Natural killer cell treated with Interleukin-12 subunit alpha and Interleukin-12 subunit beta and Interleukin-15 and Interleukin-18, amount 100 ng/mL, for 72 hours (primary cell): ENCODE results near the gene SLC41A2. TPM values are rescaled to one million over a fixed set of nuclear protein-coding genes. Genes with fewer than 3 reads are reported as not detected.
"Not testable (repeated sequence)": the region's sequence is repeated elsewhere in the genome, so short reads cannot be mapped to it uniquely, and the experiment has no call there.

Experiments
- ATAC-seq, 2 donors: fragments of 150-1000 bp; cut with Tn5 transposase in 1 of 2; sonication (Bioruptor Pico), chemical (Tn5 transposase) in 1 of 2; 2 replicates each; pipeline ENCODE4 v1.10.0; 2021
- DNase-seq: peaks from one replicate; pipeline ENCODE4 v3.0.0; 2022; ENCODE audit warnings: low spot score
- H3K27ac Mint-ChIP-seq, 2 donors: 1 replicate in 1 of 2; 2 replicates in 1 of 2; pipeline ENCODE4 v1.8.0; 2022; ENCODE audit warnings: mixed read lengths in 2 of 2, mild to moderate bottlenecking in 1 of 2, moderate library complexity in 1 of 2
- H3K27me3 Mint-ChIP-seq, 2 donors: 1 replicate in 1 of 2; 2 replicates in 1 of 2; pipeline ENCODE4 v1.8.0; 2022; ENCODE audit warnings: mixed read lengths in 2 of 2
- H3K36me3 Mint-ChIP-seq: one replicate; pipeline ENCODE4 v1.8.0; 2022; ENCODE audit warnings: mixed read lengths
- H3K4me1 Mint-ChIP-seq, 2 donors: 1 replicate in 1 of 2; 2 replicates in 1 of 2; pipeline ENCODE4 v1.8.0; 2022; ENCODE audit warnings: low read depth in 2 of 2, mixed read lengths in 2 of 2, mild to moderate bottlenecking in 1 of 2
- H3K4me3 Mint-ChIP-seq: one replicate; pipeline ENCODE4 v1.8.0; 2022; ENCODE audit warnings: mixed read lengths
- H3K9me3 Mint-ChIP-seq: 2 replicates; pipeline ENCODE4 v1.8.0; 2022; ENCODE audit warnings: mixed read lengths
- total RNA-seq, 2 donors: library from RNA; stranded (reverse); gene quantifications; one replicate each; pipeline ENCODE4 v1.2.3, GENCODE V29; 2022

SLC41A2 gene
- total RNA-seq, 2 donors from 2014 or later, result 14.9 to 17.6 TPM

DNA sequence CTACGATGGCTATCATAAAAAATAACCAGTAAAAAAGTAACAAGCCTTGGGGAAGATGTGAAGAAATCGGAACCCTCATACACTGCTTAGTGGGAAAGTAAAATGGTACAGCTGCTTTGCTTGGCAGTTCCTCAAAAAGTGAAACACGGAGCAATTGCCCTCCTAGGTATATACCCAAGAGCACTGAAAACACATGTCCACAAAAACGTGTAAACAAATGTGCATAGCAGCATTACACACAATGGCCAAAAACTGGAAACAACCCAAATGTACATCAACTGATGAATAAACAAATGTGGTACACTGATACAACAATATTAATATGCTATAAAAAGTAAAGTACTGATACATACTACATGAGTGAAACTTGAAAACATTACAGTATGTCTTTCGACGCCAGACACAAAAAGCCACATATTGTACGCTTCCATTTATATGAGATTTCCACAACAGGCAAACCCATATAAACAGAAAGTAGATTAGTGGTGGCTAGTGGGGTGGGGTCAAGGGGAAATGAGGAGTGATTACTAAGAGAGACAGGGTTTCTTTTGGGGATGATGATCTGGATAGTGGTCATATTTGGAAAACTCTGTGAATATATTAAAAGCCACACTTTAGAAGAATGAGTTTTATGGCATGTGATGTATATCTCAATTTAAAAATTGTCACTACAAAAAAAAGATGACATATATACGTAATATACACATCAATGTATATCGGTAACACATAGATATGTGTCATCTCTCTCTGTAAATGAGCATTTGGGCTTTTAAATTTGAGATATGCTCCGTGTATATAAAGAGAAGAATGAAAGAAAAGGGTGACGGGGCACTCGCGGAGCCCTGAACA is 996 bp downstream of the SLC41A2 start:
- Mint-ChIP-seq H3K27me3 (peaks cover 22 to 32% of the 10 kb centered on the region in 2 donors), H3K4me1 (peaks cover 19 to 31% of the 10 kb centered on the region in 2 donors), H3K4me3 (peak overlapping the region; percentile 86), H3K9me3 (no peaks in the 10 kb centered on the region), H3K27ac (peak overlapping the region; percentile 57 to 67), H3K36me3 (no peaks in the 10 kb centered on the region)
- no peak for ATAC-seq
- DNase-seq, result no peak

DNA sequence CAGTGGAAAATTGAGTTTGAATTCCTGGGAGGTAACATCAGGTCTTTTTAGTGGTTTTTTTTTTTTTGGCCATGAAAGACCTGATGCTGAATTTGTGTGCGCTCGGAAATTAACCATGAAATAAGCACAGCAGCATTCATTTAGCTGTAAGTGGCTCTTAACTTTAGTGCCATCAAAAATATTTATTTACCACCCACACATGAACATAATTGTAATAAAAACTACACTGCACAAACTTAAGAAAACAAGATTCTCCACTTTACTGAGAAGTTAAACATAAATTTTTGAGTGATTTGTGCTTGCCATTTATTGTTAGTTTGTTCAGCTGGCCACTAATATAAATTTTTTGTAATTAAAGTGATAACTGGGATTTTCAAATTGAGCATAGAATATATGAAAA is 2.4 kb downstream of the SLC41A2 start:
- H3K4me3 Mint-ChIP-seq, result no peak overlapping the region
- H3K27ac Mint-ChIP-seq, result no peak overlapping the region
- H3K36me3 Mint-ChIP-seq, result no peaks in the 10 kb centered on the region
- ATAC-seq, result no peak
- peaks cover 17 to 21% of the 10 kb centered on the region in 2 donors for H3K27me3 Mint-ChIP-seq
- H3K9me3 Mint-ChIP-seq, result no peaks in the 10 kb centered on the region
- DNase-seq, result no peak
- peaks cover 19 to 31% of the 10 kb centered on the region in 2 donors for H3K4me1 Mint-ChIP-seq

DNA sequence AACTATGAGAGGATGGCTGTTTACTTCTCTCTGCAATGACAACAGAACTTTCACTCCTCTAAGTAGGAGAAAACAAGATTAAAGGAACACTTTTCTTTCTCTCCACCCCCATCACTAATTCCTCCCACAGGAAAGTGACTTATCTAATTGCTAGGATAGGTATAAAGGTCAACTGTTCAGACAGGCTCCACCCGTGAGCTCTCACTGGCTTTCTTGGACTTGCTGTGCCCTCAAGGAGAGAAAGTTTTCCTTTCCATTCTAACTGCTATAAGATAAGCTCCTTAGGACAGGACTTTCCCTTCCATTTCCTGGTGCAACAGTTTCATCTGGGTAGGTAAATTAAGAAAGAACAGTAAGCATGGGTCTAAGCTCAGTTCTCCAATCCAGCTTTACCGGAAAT is 4.8 kb downstream of the SLC41A2 start:
- H3K4me3 Mint-ChIP-seq, result no peak overlapping the region
- H3K4me1 Mint-ChIP-seq, result peaks cover 8 to 15% of the 10 kb centered on the region in 2 donors
- H3K36me3 Mint-ChIP-seq, result no peaks in the 10 kb centered on the region
- peaks cover 7 to 16% of the 10 kb centered on the region in 2 donors for H3K27me3 Mint-ChIP-seq
- H3K9me3 Mint-ChIP-seq, result no peaks in the 10 kb centered on the region
- DNase-seq, result no peak
- no peak for ATAC-seq
- H3K27ac Mint-ChIP-seq, result no peak overlapping the region

DNA sequence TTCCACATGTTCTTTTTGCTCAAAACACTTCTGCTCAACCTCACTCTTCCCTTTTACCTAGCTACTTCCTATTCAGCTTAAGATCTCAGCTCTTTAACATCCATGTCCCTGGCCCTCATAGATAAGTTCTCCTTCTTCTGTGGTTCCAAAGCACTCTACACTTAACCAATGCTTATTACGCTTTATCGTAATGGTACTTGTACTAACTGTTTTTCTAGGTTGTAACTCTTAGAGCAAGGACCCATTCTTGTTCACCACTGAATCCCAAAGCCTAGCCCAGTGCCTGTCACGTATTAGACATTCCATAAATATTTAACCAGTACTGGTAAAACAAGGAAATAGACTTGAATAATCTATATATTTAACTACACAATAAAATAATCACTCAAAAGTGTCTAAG is 5.3 kb downstream of the SLC41A2 start:
- Mint-ChIP-seq H3K4me3 (no peak overlapping the region), H3K36me3 (no peaks in the 10 kb centered on the region)
- no peak for ATAC-seq

DNA sequence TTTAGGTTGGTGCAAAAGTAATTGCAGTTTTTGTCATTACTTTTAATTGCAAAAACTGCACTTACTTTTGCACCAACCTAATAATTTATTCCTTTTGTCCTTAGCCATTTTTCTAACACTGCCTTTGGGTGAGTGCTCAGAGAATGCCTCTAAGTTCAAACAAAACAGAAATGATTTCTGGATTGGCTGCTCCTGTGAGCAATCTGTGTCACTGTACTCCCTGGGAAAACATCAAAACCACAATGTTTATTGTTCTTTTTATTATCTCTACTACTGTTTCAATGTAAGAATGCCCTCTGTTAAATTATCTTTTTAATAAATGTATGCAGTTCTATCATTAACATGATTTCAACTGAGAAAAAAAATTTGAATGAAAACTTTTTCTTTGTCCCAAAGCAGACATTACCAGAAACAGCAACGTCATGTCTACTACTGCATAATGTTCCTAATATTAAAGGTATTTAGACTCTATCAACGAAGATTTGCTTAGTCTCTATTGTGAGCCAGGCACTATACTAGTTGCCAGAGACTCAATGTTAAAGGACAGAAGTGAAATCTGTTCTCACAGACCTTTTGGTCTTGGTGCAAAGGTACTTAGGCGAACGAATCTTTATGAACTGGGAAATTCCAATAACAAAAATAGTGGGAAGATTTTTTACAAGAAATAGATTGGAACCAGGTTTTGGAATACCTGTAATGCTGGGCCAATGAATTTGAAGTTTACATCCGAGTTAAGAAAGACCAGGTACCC is 6.2 kb downstream of the SLC41A2 start:
- Mint-ChIP-seq H3K9me3 (no peaks in the 10 kb centered on the region), H3K27ac (no peak overlapping the region), H3K4me3 (no peak overlapping the region), H3K36me3 (no peaks in the 10 kb centered on the region), H3K4me1 (peaks cover 4 to 8% of the 10 kb centered on the region in 2 donors), H3K27me3 (peaks cover 7 to 14% of the 10 kb centered on the region in 2 donors)
- DNase-seq (no peak), ATAC-seq (no peak)

More for the DNA sequence above, 5.3 kb downstream of the SLC41A2 start:
- DNase-seq, result no peak
- Mint-ChIP-seq H3K4me1 (peaks cover 8 to 15% of the 10 kb centered on the region in 2 donors), H3K27me3 (peaks cover 7 to 16% of the 10 kb centered on the region in 2 donors), H3K9me3 (no peaks in the 10 kb centered on the region), H3K27ac (no peak overlapping the region)

DNA sequence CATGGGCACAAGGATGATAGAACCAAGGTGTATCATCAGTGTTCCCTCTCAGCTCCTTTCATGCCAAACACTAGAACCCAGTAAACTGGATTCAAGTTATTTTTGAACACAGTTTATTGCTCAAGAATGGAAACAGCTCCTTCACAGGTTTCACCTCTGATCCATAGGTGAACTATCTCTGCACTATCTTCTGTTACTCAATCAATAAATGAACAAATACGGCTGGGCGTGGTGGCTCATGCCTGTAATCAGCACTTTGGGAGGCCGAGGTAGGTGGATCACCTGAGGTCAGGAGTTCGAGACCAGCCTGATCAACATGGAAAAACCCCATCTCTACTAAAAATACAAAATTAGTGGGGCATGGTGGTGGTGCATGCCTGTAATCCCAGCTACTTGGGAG is 9.4 kb downstream of the SLC41A2 start:
- not testable (repeated sequence) for ATAC-seq, H3K36me3 Mint-ChIP-seq, H3K4me1 Mint-ChIP-seq, H3K9me3 Mint-ChIP-seq, H3K4me3 Mint-ChIP-seq, DNase-seq, H3K27ac Mint-ChIP-seq
- H3K27me3 Mint-ChIP-seq, result peaks cover 7 to 13% of the 10 kb centered on the region in 2 donors

DNA sequence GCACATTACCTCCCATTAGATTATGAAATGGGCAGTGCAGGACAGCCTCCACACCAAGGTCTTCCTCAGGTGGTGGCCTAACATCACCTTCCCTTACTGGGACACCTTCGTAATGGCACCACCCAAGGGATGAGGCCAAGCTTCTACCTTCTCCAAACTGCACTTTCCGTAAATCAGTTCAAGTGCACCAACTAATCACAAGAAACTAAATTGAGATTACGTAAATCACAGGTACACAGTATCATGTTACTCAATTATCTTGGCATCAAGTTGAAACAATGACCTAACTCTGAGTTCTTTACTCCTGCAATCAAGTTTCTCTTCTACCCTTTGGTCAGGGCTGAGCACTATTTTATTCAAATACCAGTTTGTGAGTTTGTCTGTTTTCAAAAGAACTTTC is 13.8 kb downstream of the SLC41A2 start:
- ATAC-seq (no peak), DNase-seq (no peak)
- H3K36me3 Mint-ChIP-seq, result no peaks in the 10 kb centered on the region
- H3K4me1 Mint-ChIP-seq, result no peaks in the 10 kb centered on the region
- no peak overlapping the region for H3K4me3 Mint-ChIP-seq
- peaks cover 0 to 8% of the 10 kb centered on the region in 2 donors for H3K27me3 Mint-ChIP-seq
- no peak overlapping the region for H3K27ac Mint-ChIP-seq
- H3K9me3 Mint-ChIP-seq, result no peaks in the 10 kb centered on the region

DNA sequence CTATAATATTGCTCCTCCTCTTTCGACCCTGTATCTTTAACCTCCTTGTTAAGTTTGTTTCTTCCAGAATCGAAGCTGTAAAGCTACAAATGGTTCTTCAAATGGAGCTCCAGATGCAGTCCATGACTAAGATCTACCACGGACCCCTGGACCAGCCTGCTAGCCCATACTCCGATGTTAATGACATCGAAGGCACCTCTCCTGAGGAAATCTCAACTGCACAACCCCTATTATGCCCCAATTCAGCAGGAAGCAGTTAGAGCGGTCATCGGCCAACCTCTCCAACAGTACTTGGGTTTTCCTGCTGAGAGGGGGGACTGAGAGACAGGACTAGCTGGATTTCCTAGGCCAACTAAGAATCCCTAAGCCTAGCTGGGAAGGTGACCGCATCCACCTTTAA is 14.7 kb downstream of the SLC41A2 start:
- H3K27me3 Mint-ChIP-seq, DNase-seq, H3K4me1 Mint-ChIP-seq, H3K9me3 Mint-ChIP-seq, H3K4me3 Mint-ChIP-seq, ATAC-seq, H3K36me3 Mint-ChIP-seq, H3K27ac Mint-ChIP-seq: not testable (repeated sequence)

DNA sequence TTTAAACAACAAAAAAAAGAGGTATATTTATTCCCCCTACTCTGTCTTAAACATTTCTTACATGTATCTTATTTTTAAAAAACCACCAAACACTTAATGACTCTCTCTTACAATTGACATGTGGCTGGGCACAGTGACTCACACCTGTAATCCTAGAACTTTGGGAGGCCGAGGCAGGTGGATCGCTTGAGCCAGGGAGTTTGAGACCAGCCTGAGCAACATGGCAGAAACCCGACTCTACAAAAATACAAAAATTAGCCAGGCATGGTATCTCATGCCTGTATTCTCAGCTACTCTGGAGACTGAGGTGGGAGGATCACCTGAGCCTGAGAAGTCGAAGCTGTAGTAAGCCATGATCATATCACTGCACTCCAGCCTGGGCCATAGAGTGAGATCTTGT is 16.0 kb downstream of the SLC41A2 start:
- Mint-ChIP-seq H3K4me1 (no peaks in the 10 kb centered on the region), H3K27ac (no peak overlapping the region), H3K4me3 (no peak overlapping the region), H3K27me3 (peaks cover 0 to 10% of the 10 kb centered on the region in 2 donors), H3K36me3 (no peaks in the 10 kb centered on the region), H3K9me3 (no peaks in the 10 kb centered on the region)
- DNase-seq (no peak), ATAC-seq (no peak)

DNA sequence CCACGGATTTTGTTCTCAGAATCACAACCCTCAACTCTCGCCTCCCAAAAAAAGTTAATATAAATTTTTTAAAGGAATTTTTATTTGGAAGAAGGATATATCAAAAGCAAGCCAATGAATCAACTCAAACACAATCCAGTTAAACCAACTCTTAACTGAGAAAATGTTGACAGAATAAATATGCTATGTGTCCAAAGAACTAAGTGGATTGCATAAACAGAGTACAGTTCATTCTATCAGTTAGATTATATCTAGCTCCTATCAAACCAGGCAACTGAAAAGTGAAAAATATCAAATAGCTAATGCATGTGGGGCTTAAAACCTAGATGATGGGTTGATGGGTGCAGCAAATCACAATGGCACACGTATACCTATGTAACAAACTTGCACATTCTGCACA is 16.6 kb downstream of the SLC41A2 start:
- H3K4me1 Mint-ChIP-seq, result no peaks in the 10 kb centered on the region
- H3K27me3 Mint-ChIP-seq, result peaks cover 0 to 10% of the 10 kb centered on the region in 2 donors
- H3K36me3 Mint-ChIP-seq, result no peaks in the 10 kb centered on the region
- no peak overlapping the region for H3K27ac Mint-ChIP-seq
- H3K9me3 Mint-ChIP-seq, result no peaks in the 10 kb centered on the region
- DNase-seq (no peak), ATAC-seq (no peak)
- H3K4me3 Mint-ChIP-seq, result no peak overlapping the region

DNA sequence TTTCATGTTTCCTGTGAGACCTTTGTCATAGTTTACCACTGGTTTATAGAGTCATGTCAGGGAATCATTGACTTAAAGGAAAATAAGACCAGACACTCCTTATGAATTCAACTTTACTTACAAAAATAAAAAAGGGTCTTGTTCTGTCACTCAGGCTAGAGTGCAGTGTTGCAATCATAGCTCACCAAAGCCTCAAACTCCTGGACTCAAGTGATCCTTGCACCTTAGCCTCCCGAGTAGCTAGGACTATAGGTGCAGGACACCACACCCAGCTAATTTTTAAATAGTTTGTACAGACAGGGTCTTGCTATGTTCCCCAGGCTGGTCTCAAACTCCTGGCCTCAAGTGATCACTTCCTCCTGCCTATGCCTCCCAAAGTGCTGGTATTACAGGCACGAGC is 19.0 kb downstream of the SLC41A2 start:
- no peak for DNase-seq
- H3K27me3 Mint-ChIP-seq, result peaks cover 0 to 7% of the 10 kb centered on the region in 2 donors
- H3K36me3 Mint-ChIP-seq, result no peaks in the 10 kb centered on the region
- no peak overlapping the region for H3K27ac Mint-ChIP-seq
- no peaks in the 10 kb centered on the region for H3K4me1 Mint-ChIP-seq
- no peak for ATAC-seq
- no peak overlapping the region for H3K4me3 Mint-ChIP-seq
- H3K9me3 Mint-ChIP-seq, result no peaks in the 10 kb centered on the region

DNA sequence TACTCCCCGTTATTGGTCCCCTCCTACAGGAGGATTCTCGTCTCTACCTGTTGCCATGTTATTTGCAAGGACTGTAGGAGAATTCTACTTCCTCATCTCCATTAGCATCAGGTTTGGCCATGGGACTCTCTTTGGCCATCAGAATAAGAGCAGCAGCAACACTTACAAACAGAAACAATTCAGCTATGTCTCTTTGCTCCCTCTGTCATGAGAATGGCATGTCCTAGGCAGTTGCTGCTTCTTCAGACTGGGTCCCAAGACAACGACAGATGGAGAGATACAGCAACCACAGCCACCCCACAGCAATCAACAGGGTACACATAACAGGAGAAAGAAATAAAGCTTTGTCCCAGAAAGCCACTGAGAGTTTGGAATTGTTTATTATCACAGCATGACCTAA is 19.7 kb downstream of the SLC41A2 start:
- peaks cover 0 to 5% of the 10 kb centered on the region in 2 donors for H3K27me3 Mint-ChIP-seq
- no peak overlapping the region for H3K4me3 Mint-ChIP-seq

DNA sequence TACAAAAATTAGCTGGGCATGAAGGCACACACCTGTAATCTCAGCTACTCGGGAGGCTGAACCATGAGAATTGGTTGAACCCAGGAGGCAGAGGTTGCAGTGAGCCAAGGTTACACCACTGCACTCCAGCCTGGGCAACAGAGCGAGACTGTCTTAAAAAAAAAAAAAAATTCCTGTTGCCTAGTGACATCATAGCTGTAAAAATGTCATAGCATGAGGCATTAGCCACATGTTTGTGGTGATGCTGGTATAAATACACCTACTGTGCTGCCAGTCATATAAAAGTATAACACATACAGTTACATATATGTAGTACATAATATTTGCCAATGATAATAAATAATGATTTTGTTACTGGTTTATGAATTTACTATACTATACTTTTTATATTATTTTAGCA is 22.2 kb downstream of the SLC41A2 start:
- H3K4me3 Mint-ChIP-seq, result no peak overlapping the region
- H3K4me1 Mint-ChIP-seq, result peaks cover 9 to 18% of the 10 kb centered on the region in 2 donors
- H3K27ac Mint-ChIP-seq, result no peak overlapping the region
- ATAC-seq (peak; percentile 24 to 51), DNase-seq (no peak)
- H3K9me3 Mint-ChIP-seq, result no peaks in the 10 kb centered on the region
- H3K36me3 Mint-ChIP-seq, result no peaks in the 10 kb centered on the region
- peaks cover 0 to 4% of the 10 kb centered on the region in 2 donors for H3K27me3 Mint-ChIP-seq

More for the DNA sequence above, 19.7 kb downstream of the SLC41A2 start:
- Mint-ChIP-seq H3K27ac (no peak overlapping the region), H3K4me1 (peaks cover 0 to 2% of the 10 kb centered on the region in 2 donors), H3K9me3 (no peaks in the 10 kb centered on the region), H3K36me3 (no peaks in the 10 kb centered on the region)
- ATAC-seq (no peak), DNase-seq (no peak)

DNA sequence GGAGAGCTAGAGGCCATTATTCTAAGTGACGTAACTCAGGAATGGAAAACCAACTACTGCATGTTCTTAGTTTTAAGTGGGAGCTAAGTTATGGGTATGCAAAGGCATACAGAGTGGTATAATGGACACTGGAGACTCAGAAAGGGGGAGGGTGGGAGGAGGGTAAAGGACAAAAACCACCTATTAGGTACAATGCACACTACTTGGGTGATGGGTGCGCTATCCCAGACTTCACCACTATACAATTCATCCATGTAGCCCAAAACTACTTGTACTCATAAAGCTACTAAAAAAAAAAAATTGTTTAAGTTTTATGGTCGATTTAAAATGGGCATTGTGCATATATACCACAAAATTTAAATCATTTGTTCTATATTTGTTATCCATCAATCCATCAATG is 24.3 kb downstream of the SLC41A2 start:
- Mint-ChIP-seq H3K36me3 (no peaks in the 10 kb centered on the region), H3K4me1 (peaks cover 21 to 32% of the 10 kb centered on the region in 2 donors), H3K27me3 (peaks cover 0 to 2% of the 10 kb centered on the region in 2 donors), H3K4me3 (no peak overlapping the region), H3K9me3 (no peaks in the 10 kb centered on the region), H3K27ac (no peak overlapping the region)
- ATAC-seq, result no peak
- no peak for DNase-seq
